GM12872 (cell line): ENCODE measurements around the gene SLC45A2.

ENCODE experiments used
- CTCF ChIP-seq: IDR thresholded peaks from 3 replicates; pipeline ENCODE4 v1.5.1; 2011; ENCODE audit warnings: low read depth, mild to moderate bottlenecking, low read length, moderate library complexity; ENCODE audit not compliant: insufficient read depth

The SLC45A2 gene

GRCh38 chr5:34013547-34013946 is 29.1 kb upstream of the SLC45A2 start:
- no peak for TF ChIP-seq CTCF

GRCh38 chr5:34012791-34013190 is 28.3 kb upstream of the SLC45A2 start:
- TF ChIP-seq CTCF: no peak

GRCh38 chr5:34011536-34011935 is 27.0 kb upstream of the SLC45A2 start:
- TF ChIP-seq CTCF: no peak

- TF ChIP-seq CTCF: no peak
These were observed 25.1 kb upstream of the SLC45A2 start for GRCh38 chr5:34009610-34010009.

- TF ChIP-seq CTCF: no peak
These were observed 24.3 kb upstream of the SLC45A2 start for GRCh38 chr5:34008802-34009201.

- no peak for TF ChIP-seq CTCF
These were observed 23.4 kb upstream of the SLC45A2 start, which contains the start of gene AMACR for GRCh38 chr5:34007621-34008600. Gene AMACR, minus strand, starts transcription at chr5:34008050. Its CDS starts 31 bp downstream, at chr5:34008019.

- TF ChIP-seq CTCF: no peak
These were observed 22.7 kb upstream of the SLC45A2 start for GRCh38 chr5:34007201-34007620.
